Activated CD4-positive, CD25-positive, alpha-beta regulatory T cell (primary cell): ENCODE data around the gene GAB3.
"Not testable (repeated sequence)": the region's sequence is repeated elsewhere in the genome, so short reads cannot be mapped to it uniquely, and the experiment has no call there.

Experiments used
- DNase-seq, 4 experiments: peaks; one replicate each; lab custom pipeline; 2025; lab: John Stamatoyannopoulos, UW

GAB3 gene

DNA sequence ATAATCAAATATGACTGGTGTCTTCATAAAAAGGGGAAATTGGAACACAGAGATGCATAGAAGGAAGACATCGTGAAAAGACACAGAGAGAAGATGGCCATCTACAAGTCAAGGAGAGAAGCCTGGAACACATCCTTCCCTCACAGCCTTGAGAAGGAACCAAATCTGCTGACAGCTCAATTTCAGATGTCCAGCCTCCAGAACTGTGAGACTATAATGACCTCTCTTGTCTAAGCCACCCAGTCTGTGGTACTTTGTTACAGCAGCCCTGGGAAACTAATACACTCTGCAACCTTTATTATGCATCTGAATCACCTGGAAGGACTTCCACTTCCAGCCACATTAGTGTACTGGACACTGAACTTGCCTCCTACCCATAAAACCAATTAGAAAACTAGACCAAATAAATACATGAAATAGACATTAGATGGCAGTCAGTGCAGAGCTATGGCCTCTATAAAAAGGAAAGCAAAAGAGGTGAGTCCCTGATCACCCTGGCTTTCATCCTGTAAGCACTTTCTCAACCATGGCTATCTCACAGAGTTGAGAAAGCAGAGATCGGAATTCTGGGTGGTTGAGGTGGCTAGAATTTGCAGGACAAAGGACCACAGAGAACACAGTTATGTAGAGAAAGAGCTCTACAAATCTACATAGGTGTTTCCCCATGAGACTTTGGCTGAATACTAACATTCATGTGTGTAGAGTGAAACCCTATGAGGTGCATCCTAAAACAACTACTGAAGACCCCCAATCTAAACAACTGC, 25.7 kb downstream of the GAB3 start:
- DNase-seq = no peak

- no peak for DNase-seq
These were observed 29.7 kb downstream of the GAB3 start for GRCh38 chrX:154721155-154721554.

GRCh38 chrX:154720067-154720466, 30.8 kb downstream of the GAB3 start:
- DNase-seq = no peak

- no peak for DNase-seq
These were observed 31.7 kb downstream of the GAB3 start for GRCh38 chrX:154719132-154719675.

DNA sequence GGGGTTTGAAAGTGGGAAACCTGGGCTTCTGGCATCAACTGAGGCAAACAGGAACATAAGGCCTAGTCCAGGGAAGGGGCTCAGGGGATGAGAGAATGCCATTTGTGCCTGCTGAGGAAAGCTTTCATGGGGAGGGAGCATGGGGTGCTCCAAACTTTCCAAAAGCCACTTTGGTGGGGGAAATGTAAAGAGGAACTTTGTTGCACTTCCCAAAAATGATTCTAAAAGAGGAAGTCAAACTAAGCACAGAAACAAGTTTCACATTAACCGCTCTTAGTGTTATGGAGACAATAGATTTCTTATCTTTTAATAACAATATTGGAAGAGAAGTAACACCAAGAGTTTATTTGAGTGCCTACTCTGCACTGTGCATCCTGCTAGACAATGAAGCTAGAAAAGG, 32.3 kb downstream of the GAB3 start:
- no peak for DNase-seq

GRCh38 chrX:154717824-154718223, 33.1 kb downstream of the GAB3 start:
- no peak for DNase-seq

DNA sequence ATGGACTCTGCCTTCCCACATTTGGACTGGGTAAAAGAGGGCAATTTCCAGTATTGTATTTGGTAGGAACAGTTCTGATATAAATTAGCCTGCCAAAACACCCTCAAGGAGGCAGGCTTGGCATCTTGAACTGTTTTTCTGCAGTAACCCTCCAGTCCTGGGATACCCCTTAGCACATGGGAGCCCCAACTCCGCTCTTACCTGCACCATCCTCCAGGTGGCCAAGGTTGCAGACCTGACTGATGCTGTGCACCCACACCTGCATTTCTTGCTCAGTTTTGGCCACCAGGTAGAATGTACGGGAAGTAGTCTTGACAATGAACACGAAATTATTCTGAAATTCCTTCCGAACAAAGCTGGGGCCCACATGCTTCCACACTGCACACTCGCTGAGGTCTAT, 35.1 kb downstream of the GAB3 start:
- DNase-seq = no peak

DNA sequence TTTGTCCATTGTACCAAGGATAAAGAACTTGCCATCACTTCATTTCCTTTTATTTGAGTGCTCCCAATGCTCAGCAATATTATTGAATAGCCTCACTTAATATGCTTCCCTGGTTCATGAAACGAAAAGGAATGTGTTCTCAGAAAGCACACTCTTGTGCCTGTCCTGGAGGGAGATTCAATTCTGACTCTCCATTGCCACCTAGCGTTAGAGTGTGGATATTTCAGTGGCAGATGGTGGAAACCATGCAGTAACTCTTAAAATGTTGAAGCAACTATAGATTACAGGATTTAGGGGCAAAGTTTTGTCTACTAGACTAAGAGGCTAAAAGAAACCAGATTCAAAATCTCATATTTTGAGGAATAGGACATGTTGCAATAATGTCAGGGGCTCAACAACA, 36.0 kb downstream of the GAB3 start:
- DNase-seq = peak in 1 of 4 experiments; percentile 12

DNA sequence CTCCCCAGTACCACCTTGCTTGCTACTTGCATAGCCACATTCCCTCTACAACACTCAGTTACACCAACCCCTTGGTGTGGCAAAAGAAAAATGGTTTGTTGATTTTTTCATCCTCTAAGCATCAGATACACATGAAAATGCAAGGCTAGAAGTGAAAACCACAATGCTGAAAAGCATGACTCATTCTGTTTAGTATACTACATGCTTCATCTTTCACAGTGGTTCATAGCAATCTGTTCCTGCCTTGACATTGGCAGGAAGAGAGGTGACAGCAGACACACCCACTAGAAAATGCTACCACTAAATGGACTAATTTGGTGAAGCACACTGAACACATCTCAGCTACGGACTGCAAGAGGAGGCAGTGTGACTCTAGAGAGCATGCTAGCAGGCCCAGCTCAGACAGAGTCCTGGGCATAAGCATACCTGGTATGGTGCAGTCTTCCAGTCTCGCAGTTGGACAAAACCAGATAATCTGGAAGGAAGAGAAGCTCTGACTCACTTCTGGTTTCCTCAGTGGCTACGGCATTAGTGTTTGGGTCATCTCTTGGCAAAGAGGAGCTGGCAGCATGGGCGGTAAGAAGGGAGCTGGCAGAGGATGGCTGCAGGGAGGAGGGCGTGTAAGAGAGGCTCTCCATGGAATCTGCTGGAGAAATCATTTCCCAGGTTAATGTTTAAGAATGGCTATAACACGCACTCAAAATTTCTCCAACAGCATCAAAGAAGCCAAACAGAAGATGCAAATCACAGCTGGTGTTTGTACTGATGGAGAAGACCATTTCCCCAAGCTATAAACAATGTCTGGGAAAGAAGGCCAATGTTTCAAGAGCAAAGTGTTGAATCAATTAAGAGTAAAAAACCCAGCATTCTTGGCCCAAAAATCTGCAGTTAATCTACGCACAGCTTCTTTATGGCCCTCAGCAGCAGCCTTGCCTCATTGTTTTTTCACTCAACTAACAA, 37.8 kb downstream of the GAB3 start:
- no peak for DNase-seq

- no peak for DNase-seq
These were observed 39.6 kb downstream of the GAB3 start for GRCh38 chrX:154711264-154711663.

DNA sequence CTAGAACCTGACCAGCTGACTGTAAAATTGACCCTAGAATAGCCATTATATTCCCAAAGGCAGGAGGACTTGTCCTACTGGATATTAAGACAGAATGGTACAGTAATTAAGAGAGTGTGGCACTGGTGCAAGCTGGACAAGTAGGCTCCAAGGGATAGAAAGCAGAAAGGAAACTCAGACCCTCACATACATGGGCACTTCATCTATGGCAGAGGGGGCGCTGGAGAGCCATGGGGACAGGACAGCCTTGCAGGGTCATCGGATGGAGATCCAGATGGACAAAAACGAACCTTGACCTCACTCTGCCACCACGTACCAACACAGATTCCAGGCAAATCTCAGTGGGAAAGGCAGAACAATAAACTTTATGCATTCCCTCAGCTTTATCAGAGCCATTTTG, 40.6 kb downstream of the GAB3 start:
- DNase-seq = no peak

DNA sequence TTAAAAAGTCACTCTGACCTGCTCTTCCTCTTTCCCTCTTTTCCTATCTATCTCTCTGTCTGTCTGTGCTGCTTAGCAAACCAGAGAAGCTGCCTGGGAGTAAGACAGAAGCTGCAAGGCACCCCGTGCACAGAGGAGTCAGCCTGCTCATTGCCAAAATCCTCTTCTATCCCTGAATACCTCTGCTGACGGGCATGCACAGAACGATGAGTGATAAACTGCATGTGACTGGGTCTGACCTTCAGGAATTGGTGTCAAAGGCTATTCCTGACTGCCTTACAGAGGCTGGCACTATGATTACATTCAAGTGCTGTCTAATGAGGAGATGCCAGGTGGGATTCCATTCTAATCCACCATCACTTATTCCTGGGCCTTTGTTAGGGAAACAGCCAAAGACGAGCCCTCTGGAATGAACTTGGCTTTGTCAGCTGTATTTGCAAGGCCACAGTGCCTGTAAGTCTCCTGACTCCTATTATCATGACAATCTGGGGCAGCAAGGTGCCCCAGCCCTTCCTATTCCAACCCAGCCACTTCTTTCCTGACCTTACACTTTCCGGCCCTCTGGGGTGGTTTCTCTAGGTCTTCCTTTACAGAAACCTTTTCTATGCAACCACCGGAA, 52.1 kb downstream of the GAB3 start:
- DNase-seq = no peak

DNA sequence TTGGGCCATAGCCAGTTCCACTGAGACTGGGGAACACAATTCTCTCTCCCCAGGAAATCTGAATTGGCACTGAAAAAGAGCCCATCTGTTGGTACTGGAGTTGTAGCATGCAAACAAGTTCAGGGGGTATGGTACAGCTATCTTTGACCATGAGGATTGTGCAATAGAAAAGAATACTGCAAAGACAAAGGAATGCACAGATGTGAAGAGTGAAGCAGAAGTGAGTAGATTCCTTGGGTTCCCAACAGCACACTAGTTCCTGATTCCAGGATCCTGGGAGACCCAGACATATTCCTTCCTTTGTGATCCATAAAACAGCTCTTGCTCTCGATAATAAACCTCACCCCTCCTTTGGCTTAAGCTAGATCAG, 54.2 kb downstream of the GAB3 start:
- DNase-seq = no peak

- DNase-seq = no peak
These were observed 54.8 kb downstream of the GAB3 start for GRCh38 chrX:154695911-154696675.

GRCh38 chrX:154693394-154693793, 57.5 kb downstream of the GAB3 start:
- no peak for DNase-seq

- not testable (repeated sequence) for DNase-seq
These were observed 60.4 kb downstream of the GAB3 start for GRCh38 chrX:154690438-154690837.

DNA sequence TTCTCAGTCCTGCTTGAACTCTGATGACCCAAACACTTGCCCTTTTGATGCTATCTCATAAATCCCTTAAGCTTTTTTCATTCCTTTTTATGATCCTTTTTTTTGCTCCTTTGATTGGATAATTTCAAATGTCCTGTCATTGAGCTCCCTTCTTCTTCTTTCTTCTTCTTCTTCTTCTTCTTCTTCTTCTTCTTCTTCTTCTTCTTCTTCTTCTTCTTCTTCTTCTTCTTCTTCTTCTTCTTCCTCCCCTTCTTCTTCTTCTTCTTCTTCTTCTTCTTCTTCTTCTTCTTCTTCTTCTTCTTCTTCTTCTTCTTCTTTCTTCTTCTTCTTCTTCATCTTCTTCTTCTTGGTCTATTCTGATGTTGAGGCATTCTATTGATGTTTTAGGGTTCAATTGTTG, 78.8 kb downstream of the GAB3 start:
- not testable (repeated sequence) for DNase-seq

- not testable (repeated sequence) for DNase-seq
These were observed 80.0 kb downstream of the GAB3 start for GRCh38 chrX:154670848-154671247.

- DNase-seq = no peak
These were observed 89.0 kb downstream of the GAB3 start for GRCh38 chrX:154661899-154662298.

- no peak for DNase-seq
These were observed 89.7 kb downstream of the GAB3 start for GRCh38 chrX:154661170-154661569.

- DNase-seq = no peak
These were observed 90.3 kb downstream of the GAB3 start for GRCh38 chrX:154660541-154660940.

DNA sequence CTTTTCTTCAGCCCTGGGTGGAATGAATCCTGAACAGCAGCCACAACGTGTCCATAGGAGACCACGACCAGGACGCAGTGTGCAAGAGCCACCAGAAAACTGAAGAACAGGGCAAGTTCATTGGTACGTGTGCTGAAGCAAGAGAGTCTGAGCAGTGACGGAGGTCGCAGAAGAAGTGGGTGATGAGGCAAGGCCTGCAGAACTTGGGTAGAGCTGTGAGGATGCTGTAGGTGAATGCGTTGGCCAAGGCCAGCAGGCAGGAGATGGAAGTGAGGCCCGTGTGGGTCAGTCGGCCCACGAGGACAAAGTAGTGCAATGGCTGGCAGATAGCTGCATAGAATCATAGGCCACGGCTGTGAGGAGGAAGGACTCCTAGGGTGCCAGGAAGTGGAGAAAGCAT, 91.9 kb downstream of the GAB3 start:
- no peak for DNase-seq
